DOHH2 (cell line): ENCODE data around the gene CFAP92.

ENCODE experiments used
- H3F3A ChIP-seq: fragments of 200-600 bp; sonication (generic), shearing (Covaris generic); 2 replicates; pipeline ENCODE4 v1.6.0; 2016; ENCODE audit warnings: antibody characterized with exemption, mild to moderate bottlenecking; ENCODE audit not compliant: control insufficient read depth, insufficient read depth
- H3K27ac ChIP-seq: fragments of 200-600 bp; sonication (generic); 2 replicates; pipeline ENCODE4 v1.5.1; 2014; ENCODE audit warnings: low read depth, mild to moderate bottlenecking, low read length, moderate library complexity
- H3K27me3 ChIP-seq: fragments of 200-600 bp; sonication (generic); 2 replicates; pipeline ENCODE4 v1.6.1; 2014; ENCODE audit warnings: mild to moderate bottlenecking, low read length, mixed read lengths; ENCODE audit not compliant: control insufficient read depth
- H3K36me3 ChIP-seq: fragments of 200-600 bp; sonication (generic); 2 replicates; pipeline ENCODE4 v1.6.1; 2014; ENCODE audit warnings: mild to moderate bottlenecking, low read length, moderate library complexity, mixed read lengths; ENCODE audit not compliant: control insufficient read depth
- H3K4me1 ChIP-seq: fragments of 200-600 bp; sonication (generic); 2 replicates; pipeline ENCODE4 v1.6.1; 2014; ENCODE audit warnings: mild to moderate bottlenecking, low read length, mixed read lengths; ENCODE audit not compliant: control insufficient read depth
- H3K4me2 ChIP-seq: fragments of 200-600 bp; sonication (generic); 2 replicates; pipeline ENCODE4 v1.6.0; 2014; ENCODE audit warnings: mild to moderate bottlenecking, low read length, moderate library complexity
- H3K4me3 ChIP-seq: fragments of 200-600 bp; sonication (generic); 2 replicates; pipeline ENCODE4 v1.5.1; 2014; ENCODE audit warnings: mild to moderate bottlenecking, low read length, mixed read lengths
- H3K79me2 ChIP-seq: fragments of 200-600 bp; sonication (generic); 2 replicates; pipeline ENCODE4 v1.6.1; 2014; ENCODE audit warnings: mild to moderate bottlenecking, low read length, mixed read lengths; ENCODE audit not compliant: control insufficient read depth
- H3K9me2 ChIP-seq: fragments of 200-600 bp; sonication (generic); replicated peaks from 2 replicates; pipeline ENCODE4 v1.6.1; 2014; ENCODE audit warnings: mild to moderate bottlenecking, low read length, mixed read lengths; ENCODE audit not compliant: control insufficient read depth
- H3K9me3 ChIP-seq: fragments of 200-600 bp; sonication (generic); 2 replicates; pipeline ENCODE4 v1.6.1; 2014; ENCODE audit warnings: antibody characterized with exemption, low read length, mixed read lengths; ENCODE audit not compliant: control insufficient read depth, insufficient read depth
- H4K20me1 ChIP-seq: fragments of 200-600 bp; sonication (generic); 2 replicates; pipeline ENCODE4 v1.6.0; 2014; ENCODE audit warnings: low read depth, mild to moderate bottlenecking, antibody characterized with exemption, low read length, moderate library complexity; ENCODE audit not compliant: control insufficient read depth, insufficient read depth
- EZH2phosphoT487 ChIP-seq: fragments of 200-600 bp; sonication (generic); IDR thresholded peaks from 2 replicates; pipeline ENCODE4 v1.6.1; 2017; ENCODE audit warnings: borderline replicate concordance, mild to moderate bottlenecking, antibody characterized with exemption, low read length, moderate library complexity, mixed read lengths
- TF ChIP-seq, protein P1 (sequence below): fragments of 200-600 bp; sonication (generic); IDR thresholded peaks from one replicate; pipeline ENCODE4 v1.5.1; 2014; ENCODE audit warnings: antibody characterized with exemption, mild to moderate bottlenecking, low read depth, low read length; ENCODE audit not compliant: poor library complexity, severe bottlenecking

The CFAP92 gene

DNA sequence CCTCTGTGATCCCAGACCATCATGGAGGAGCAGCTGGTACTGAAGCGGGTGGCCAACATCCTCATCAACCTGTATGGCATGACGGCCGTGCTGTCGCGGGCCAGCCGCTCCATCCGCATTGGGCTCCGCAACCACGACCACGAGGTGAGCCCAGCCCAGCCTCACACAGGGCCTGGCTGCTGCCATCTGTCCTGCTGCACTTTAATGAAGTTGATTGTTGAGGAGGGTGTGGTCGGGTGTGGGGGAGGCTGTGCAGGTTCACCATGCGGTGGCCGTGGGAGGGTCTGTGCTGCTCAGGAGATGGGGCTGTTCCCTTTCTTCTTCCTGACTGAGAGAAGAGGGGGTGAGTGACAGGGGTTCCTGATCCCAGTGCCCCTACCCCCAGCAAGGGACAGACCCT lies 83.9 kb downstream of the CFAP92 start:
- no peaks in the 10 kb centered on the region for H4K20me1 ChIP-seq
- no peak overlapping the region for H3K4me2 ChIP-seq
- TF ChIP-seq, protein P1, sequence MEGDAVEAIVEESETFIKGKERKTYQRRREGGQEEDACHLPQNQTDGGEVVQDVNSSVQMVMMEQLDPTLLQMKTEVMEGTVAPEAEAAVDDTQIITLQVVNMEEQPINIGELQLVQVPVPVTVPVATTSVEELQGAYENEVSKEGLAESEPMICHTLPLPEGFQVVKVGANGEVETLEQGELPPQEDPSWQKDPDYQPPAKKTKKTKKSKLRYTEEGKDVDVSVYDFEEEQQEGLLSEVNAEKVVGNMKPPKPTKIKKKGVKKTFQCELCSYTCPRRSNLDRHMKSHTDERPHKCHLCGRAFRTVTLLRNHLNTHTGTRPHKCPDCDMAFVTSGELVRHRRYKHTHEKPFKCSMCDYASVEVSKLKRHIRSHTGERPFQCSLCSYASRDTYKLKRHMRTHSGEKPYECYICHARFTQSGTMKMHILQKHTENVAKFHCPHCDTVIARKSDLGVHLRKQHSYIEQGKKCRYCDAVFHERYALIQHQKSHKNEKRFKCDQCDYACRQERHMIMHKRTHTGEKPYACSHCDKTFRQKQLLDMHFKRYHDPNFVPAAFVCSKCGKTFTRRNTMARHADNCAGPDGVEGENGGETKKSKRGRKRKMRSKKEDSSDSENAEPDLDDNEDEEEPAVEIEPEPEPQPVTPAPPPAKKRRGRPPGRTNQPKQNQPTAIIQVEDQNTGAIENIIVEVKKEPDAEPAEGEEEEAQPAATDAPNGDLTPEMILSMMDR = no peak
- TF ChIP-seq EZH2phosphoT487 = no peak
- peaks cover 94% of the 10 kb centered on the region for H3K36me3 ChIP-seq
- H3K27ac ChIP-seq = no peak overlapping the region
- no peaks in the 10 kb centered on the region for H3K9me2 ChIP-seq
- H3K4me3 ChIP-seq = no peak overlapping the region
- no peaks in the 10 kb centered on the region for H3K4me1 ChIP-seq
- H3F3A ChIP-seq = no peaks in the 10 kb centered on the region
- no peaks in the 10 kb centered on the region for H3K27me3 ChIP-seq
- no peaks in the 10 kb centered on the region for H3K79me2 ChIP-seq
- H3K9me3 ChIP-seq = no peaks in the 10 kb centered on the region

DNA sequence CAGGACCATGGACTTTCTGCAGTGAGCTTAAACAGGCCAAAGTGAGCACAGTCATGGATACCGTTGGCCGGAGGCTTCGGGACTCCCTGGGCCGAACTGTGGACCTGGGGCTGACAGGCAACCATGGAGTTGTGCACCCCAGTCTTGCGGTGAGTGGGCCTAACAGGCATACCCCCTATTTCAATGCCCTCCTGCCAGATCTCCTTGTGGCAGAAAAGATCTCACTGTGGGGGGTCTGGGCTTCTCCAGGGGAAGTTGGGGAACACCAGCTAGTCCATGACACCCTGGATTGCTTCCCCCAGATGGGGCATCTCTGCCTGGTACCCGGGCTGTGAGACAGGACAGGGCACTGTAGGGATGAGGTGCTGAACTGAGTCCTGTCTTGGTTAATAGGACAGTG lies 84.9 kb downstream of the CFAP92 start:
- no peak overlapping the region for H3K4me3 ChIP-seq
- H4K20me1 ChIP-seq = no peaks in the 10 kb centered on the region
- H3K27me3 ChIP-seq = no peaks in the 10 kb centered on the region
- no peaks in the 10 kb centered on the region for H3K9me3 ChIP-seq
- no peaks in the 10 kb centered on the region for H3K4me1 ChIP-seq
- TF ChIP-seq, protein P1 = no peak
- TF ChIP-seq EZH2phosphoT487 = no peak
- H3K27ac ChIP-seq = no peak overlapping the region
- no peaks in the 10 kb centered on the region for H3K79me2 ChIP-seq
- no peak overlapping the region for H3K4me2 ChIP-seq
- H3K36me3 ChIP-seq = peaks cover 91% of the 10 kb centered on the region
- no peaks in the 10 kb centered on the region for H3F3A ChIP-seq
- no peaks in the 10 kb centered on the region for H3K9me2 ChIP-seq

DNA sequence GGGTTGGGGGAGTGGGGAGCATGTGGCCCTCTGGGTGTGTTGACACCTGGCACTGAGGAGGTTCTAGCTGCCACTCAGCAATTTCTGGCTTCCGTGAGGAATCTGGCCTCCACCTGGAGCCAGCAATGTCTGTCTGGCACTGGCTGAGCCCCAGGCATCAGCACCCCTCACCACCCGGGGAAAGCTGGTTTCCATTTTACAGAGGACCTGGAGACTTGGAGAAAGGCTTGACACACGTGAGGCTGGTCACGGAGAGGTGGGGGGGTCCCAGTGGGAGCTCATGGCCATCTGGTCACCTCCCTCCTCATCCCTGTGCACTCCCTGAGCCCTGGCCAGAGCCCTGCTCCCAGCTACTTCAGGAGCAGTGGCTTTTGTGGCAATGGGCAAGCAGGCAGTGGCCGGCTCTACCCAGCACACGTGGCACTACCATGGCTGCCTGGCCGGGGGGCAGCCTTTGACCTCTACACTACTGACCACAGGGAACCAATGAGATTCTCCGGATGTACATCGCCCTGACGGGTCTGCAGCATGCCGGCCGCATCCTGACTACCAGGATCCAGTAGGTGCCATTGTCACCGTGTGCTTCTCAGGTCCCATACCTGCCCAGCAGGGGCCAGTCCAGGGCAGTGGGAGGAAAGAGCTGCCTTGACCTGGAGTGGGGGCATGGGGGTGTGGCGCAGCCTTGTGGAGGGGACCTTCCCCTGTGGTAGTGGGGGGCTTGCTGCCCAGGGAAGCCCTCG lies 86.0 kb downstream of the CFAP92 start:
- H3K4me1 ChIP-seq = no peaks in the 10 kb centered on the region

More for the DNA sequence above, 86.0 kb downstream of the CFAP92 start:
- Histone ChIP-seq H3K9me2 (no peaks in the 10 kb centered on the region), H3K4me2 (no peak overlapping the region), H3K36me3 (peaks cover 92% of the 10 kb centered on the region), H3K4me3 (no peak overlapping the region), H3K79me2 (no peaks in the 10 kb centered on the region), H3K27ac (no peak overlapping the region), H3K9me3 (no peaks in the 10 kb centered on the region), H4K20me1 (no peaks in the 10 kb centered on the region), H3K27me3 (no peaks in the 10 kb centered on the region), H3F3A (no peaks in the 10 kb centered on the region)
- TF ChIP-seq, protein P1 = no peak
- TF ChIP-seq EZH2phosphoT487 = no peak
